Hippocampal formation (tissue), 2 donors: ENCODE data around the gene ZNF516.
A peak's percentile ranks its signal among the peaks of the same experiment; 100 is the strongest.

Experiments used
- DNase-seq, 2 donors: peaks; one replicate each; lab custom pipeline; 2025; lab: John Stamatoyannopoulos, UW

The ZNF516 gene

DNA sequence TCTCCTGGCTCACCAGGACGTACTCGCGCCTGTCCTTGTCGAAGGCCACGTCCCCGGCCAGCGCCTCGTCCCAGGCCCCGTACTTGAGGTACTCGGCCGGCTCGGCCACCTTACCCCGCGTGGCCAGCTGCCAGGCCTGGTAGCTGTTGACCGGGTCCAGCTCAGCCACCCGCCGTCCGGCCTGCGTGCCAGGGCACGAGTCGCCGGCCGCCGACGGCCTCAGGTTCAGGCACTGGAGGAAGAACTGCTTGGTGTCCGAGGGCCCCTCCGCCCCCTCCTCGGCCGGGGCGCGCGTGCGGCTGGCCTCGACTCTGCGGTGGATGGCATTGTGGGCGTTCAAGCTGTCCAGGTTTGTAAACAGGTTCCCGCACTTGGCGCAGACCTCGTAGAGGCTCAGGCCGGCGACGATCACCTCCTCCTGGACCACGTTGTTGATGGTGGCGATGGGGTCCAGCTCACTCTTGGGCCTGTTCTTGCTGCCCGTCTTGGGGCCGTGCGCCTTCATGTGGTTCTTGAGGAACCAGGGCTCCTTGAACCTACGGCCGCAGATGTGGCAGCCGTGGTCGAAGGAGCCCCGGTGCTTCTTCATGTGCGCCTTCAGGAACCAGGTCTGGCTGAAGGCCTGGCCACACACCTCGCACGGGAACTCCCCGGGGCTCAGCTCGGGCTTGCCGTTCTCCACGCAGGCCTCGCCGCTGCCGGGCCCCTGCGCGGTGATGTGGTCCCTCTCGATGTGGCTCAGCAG lies 53.2 kb downstream of the ZNF516 start:
- no peak for DNase-seq

DNA sequence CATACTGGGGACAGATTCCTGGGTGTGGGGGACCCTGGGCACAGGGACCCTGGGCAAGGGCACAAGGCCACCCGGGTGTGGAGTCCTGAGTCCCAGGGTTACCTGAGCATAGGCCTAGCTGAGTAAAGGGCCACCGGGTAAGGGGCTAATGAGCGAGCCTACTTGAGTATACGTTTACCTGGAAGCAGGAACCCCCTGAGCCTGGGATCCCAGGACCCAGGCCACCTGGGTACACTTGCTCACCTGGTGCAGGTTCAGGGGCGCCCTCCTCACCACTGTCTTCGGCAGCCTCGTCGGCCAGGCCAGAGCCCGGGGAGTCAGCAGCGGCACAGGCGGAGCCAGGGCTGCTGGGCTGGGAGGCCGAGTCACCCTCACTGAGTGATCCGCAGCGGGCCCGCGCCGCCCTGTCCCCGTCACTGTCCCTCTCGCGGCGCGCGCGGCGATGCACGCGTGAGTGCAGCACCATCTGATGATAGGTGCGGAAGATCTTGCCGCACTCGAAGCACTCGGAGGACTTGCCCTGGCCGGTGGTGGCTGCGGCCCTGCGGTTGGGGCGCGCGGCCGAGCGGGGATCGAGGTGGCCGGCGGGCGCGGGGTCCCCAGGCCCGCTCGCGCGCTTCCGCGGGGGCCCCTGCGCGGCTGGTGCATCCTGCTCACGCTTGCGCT lies 53.9 kb downstream of the ZNF516 start:
- no peak for DNase-seq

DNA sequence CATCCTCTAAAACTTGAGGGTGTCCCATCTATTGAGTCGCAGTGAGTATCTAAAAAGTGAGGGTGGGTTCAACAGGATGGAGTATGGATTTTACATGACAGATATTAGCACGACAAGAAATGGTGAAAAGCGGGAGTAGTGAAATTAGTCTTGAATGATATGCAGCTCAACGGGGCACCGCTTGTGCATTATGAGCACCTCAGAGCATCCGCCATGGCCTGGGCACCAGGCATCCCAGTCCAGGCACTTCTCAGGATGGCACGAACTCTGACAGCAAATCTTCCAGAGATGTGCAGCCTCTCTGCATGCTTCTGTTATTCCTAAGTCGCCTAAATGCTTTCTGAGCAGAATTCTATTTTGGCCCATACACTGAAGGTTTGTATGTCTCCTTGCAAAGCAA lies 57.1 kb downstream of the ZNF516 start:
- no peak for DNase-seq

DNA sequence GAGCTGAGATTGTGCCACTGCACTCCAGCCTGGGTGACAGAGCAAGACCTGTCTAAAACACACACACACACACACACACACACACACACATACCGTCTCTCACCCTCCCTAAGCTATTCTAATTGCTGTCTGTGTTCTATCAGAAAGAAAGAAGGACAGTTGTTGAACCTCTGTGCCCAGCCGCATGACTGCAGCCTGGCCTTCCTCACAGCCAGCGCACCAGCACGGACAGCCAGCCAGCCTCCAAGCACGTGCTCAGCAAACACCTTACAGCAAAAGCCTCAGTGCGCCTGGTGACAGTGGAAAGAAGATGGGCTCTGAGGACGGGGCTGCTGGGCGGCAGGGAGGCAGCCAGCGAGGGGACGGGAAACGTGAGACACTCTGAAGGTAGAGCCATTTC lies 58.0 kb downstream of the ZNF516 start:
- DNase-seq = no peak

DNA sequence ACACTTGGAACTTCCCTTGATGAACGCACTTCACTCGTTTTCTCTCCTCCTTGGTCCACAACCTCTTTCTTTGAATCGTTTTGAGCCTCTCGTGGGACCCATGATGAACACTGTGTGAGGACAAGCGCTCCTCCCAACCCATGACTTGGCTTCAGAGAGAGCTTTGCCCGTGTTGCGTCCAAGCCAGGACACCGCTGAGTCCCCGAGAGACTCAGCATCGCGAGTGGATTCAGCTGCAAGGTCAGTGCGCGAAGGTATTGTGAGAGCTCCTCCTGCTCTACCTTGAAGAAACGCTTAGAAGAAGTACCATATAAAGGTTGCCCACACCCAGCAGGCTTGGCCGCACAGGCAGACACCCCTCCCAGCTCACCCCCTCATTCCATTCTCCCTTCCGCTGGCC lies 58.7 kb downstream of the ZNF516 start:
- DNase-seq = no peak

DNA sequence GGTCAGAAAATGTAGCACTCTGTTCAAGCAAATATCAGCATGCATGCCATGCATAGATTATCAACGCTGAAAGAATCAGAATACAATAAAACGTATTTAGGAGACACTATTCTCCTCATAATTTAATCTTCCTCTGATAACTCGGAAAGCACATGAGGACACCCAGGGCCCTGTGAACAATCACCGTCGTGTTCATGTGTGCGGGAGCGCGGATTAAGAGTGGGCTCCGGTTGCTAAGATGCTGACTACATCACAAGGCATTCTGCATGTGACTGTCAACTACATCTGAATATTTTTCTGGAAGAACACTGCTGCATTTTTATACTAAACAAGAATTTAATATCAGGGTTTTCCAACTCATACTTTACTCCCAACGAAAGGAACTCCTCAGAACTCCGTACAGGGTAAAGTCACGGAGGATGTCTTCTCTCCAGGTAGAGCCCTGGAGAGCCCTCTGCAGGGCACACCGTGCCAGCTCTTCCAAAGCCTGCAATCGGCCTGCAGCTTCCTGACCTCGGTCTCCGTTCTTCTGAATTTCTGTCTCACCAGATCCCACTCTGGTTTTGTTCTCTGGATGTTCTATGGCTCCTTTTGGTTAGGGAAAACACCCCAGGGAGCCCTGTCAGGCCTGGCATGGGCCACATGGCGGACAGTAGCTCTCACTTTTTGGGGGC lies 59.6 kb downstream of the ZNF516 start:
- no peak for DNase-seq

DNA sequence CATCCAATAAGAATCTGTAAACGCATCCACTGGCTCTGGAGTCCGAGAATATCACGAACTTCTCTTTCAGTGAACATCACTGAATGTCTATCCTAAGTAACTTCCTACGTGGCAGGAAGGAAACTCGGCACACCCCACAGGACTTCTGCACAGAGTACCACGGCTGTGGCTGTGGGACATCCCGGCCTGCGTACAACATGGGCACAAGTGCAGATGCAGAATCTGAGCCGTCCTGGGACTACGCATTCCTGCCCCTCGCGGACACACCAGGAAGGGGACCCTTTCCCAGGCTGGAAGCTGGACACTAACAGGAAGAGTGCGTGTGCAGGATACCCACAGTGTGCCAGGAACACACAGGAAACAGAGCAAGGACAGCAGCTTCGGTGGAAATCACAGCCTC lies 60.6 kb downstream of the ZNF516 start:
- DNase-seq = no peak

DNA sequence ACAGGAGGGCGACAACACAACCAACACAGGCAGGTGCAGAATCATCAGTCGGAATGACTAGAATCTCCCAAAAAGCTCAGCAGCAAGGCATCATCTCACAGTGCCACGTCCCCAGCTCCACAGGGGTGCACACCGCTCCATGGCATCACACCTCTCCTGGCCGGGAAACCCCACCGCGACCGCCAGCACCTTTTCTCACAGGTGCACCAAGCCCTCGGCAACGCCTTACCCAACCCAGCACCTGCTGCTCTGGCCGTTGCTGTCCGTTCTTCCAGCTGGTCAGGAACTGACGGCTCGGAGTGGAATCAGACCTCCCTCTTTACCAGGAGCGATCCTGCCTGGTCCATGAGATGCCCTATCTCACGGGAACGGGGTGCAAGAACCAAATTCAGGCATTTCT lies 61.3 kb downstream of the ZNF516 start:
- no peak for DNase-seq

DNA sequence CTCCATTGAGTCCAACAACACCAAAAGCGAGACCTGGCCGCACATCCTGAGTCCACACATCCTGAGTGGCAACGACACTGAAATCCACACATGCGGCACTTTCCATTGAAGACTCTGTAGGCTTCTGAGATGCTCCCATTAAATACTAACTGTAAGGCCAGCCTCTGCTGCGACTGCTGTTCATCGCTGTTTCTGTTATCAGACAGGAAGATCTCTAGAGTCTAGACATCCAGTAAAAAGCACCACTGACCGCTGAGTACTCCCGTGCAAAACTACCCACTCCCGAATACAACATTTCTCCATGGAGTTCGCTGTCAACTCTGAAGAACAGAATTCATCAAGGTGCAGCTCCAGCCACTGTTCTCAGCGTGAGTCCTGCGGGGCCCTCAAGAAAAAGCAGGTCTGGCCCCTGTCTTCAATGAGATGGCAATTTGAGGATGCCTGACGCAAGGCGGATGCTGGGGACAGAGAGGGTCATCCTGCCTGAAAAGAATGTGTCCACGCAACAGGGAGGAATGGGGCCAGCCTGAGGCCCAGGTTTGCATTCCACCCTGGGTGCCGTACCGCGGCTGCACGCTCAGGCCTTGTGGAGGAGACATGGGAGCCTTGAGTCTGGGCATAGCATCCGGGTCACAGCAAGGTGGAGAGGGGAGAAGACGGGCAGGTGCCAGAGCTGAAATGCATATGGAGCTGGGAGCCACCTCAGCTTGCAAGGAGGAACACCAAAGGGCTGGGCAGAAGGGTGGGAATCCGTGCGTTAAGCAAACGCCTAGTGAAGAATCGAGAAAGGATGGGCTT lies 61.9 kb downstream of the ZNF516 start:
- no peak for DNase-seq

DNA sequence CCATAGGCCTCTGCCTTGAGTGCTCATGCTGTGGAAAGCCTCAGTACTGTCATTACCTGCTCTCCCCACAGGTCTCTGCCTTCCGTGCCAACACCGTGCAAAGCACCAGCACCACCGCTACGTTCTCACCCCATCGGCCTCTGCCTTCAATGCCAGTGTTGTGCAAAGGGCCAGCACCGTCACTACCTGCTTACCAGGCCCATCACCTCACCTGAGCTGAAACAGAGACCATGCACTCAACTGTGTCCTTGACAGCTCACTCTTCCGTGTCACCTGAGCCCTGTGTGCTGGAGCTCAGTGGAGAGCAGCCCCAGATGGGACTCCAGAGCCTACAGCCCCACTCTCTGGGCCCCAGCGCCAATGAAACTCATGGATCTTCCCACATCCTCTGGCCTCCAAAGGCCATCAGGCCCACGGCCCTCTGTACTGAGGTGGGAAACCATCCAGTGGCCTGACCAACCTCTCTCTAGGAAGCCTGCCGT lies 62.7 kb downstream of the ZNF516 start:
- DNase-seq = no peak

DNA sequence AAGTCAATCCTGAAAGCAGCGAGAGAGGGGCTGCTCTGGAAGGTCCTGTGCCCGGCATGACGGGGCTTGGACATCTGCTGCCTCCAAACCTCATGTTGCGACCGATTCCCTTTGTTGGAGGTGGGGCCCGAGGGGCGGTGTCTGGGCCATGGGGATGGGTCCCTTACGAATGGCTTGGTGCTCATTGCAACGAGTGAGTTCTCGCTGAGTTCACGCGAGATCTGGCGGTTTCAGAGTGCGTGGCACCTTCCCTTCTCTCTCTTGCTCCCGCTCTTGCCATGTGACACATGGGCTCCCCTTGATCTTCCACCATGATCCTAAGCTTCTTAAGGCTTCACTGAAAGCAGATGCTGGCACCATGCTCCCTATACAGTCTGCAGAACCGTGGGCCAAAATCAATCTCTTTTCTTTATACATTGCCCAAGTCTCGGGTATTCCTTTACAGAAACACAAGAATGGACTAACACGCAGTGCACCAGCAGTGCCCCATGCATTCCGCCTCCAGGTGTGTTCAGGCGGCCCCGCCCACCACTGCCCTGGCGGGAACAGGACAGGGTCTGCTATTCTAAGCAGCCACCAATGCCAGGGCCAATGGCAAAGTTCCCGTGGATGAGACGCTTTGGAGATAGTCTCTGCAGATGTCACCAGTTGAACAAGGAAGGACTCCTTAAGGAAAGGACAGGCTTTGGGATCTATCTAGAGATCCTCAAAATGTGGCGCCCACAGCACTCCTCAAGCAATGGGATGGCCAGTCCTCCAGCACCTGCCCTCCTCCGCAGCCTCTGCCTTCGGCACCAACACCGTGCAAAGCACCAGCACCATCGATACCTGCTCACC lies 63.4 kb downstream of the ZNF516 start:
- no peak for DNase-seq

DNA sequence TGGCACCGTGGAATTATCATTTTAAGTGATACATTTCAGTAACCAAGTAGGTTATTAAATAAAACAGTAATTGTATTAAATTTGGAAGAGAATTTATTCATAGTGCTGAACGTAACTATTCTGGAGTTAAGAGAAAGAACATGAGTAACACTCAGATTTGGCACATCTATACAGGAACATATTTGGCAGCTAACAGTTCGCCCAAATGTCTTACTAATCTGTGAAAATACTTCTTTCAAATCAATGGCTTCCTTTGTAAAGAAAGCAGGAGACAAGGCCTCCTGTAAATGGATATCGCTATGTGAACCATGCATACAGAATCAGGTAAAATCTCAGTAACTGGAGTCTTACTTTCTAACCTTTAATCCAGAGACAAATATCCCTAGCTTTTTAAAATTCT lies 64.4 kb downstream of the ZNF516 start:
- peak in 1 of 2 donors; percentile 33 for DNase-seq

DNA sequence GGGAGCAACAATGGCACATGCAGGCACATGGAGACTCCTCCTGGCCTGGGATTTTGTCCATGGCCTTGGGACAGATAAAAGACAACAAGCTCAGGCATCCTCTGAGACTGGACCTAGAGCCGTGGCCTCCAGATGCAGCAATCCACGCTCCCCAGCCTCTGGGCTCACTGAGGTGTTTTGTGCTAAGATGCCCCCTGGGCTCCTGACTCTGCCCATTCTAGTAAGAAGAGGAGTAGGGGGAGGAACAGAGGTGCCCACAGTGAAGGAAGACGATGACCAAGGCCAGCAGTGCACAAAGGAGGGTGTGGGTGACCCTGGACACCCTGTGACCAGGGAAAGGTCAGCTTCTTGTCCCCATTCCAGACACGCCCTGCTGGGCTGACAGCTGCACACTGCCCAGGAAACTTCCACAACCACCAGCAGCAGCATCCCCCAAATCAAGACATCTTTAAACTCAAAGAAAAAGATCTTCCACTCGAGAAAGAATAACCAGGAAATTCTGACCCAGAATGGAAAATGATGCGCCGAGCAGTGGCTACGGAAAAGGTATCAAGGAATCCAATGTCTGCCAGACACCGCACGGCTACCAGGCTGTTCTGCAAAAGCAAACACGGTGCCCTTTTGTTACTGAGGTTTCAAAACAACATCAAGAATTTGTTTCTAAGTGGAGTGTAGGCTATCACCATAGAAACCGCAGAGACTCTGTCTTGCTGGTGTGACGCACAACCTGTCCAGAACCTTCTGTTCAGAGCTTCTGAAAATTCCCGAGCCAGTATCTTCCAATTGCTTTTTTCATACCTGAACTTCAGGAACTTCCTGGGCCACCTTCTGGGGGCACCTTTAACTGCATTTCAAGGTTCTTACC lies 65.5 kb downstream of the ZNF516 start:
- no peak for DNase-seq

DNA sequence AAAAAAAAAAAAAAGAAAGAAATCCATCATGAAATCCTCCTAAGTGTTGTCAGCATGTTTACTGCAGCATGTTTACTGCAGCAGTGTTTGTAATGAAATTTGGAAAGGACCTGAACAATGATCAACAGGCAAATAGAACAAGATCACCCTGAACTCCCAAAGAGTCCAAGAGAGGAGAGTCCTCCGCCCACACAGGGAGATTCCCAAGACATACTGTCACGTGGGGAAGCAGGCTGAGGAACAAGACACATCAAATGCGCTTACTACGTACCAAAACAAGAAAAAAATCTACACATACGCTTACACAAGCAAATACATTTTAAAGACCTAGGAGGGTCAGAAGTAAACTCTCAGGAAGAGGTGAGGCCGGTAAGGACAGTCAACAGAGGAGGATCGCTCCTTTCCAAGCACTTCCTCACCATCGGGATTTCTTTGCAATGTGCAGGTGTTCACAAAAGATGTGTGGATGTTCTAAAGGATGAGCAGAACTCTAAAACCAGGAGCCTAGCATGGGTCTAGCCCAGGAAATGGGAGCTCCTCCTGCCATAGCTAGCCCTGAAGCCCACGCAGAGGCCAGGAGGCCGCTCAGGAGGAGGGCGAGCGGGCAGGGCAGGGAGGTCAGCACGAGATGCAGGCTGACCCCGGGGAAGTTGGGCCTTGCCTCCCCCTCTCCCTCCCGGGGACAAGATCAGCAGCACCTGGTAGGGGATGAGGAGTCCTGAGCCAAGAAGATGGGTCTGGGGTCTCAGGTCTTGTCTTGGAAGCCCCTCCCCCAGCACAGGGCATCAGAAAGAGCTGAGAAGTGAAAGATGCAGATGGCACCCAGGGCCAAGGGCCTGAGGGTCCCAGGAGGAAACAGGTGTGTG lies 66.4 kb downstream of the ZNF516 start:
- no peak for DNase-seq

DNA sequence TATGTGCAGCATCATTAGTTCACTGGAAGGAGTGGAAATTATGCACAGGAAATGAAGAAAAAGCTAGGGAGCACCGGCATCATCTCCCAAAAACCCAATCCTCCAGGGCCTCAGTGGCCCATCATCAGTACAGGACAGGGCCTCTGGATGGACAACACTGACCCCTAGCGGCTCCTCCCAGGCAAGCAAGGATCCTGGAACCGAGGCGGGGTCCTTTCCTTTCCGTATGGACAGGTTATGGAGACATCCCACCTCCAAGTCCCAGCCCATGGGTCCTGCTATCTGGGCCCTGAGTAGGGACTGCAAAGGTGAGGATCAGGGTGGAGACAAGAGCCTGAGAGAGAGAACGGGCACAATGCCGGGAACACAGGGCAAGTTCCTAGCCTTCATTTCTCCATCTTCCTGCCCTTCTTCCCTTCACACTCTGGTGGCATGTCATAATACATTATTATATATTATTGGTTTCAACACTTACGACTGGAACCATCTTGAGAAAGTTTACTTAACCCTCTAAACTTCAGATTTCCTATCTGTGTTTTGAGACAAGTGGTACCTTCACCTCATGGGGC lies 68.2 kb downstream of the ZNF516 start:
- DNase-seq = no peak

DNA sequence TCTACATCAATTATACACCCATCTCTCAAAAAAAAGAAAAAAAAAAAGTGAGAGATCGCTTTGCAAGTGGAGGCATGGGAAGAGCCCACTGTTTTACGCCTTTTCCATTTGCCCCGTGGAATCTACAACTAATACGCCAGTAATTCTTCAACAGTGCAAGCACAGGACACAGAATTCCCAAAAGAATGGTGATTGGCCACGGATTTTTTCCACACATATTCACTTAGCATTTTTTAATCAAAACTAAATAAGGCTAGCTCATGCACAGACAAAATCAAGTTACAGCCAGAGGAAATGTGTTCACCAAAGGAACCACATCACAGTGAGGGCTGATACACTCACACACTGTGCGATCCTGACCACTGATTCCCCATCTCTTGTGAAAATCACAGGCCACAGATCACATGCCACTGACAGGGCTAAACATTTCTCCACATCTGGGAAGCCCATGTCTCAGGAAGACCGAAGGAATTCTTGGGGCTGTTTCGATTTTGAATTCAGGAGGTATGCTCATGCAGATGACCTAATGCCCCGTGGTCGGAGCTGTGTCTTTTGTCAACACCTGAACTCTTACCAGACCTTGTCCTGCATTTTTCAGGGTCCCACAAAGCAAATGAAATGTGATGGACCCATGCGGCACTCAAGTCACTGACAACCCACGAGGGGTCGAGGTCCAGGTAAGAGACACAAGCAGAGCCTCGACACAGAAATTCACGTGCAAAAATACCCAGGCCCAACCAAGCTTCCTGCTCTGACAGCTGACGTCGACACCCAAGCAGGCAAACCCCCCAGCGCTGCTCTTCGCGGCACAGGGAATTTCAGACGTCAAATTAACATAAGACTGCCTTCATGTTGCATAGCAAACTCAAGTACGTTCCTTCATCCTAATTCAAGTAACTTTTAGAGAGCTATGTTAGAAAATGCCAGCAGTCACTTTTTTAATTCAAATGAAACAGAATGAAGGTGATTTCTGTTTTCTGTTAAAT lies 69.6 kb downstream of the ZNF516 start:
- no peak for DNase-seq

DNA sequence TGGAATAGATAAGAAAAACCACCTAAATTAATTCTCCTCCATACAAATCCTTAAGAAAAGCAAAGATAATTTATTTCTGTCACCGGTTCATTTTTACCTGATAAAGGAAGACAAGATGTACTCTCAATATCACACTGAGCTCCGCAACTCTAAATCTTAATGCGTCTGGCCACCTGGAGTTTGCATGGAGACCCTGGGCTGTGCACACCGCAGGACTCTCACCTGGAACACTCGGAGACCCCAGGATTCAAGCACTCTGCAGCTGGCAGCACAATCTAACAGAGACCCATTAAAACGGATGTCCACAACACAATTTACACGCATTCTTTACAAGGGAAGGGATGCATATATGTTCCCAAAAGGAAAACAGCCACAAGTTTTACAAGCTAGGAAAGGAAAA lies 72.2 kb downstream of the ZNF516 start:
- no peak for DNase-seq

DNA sequence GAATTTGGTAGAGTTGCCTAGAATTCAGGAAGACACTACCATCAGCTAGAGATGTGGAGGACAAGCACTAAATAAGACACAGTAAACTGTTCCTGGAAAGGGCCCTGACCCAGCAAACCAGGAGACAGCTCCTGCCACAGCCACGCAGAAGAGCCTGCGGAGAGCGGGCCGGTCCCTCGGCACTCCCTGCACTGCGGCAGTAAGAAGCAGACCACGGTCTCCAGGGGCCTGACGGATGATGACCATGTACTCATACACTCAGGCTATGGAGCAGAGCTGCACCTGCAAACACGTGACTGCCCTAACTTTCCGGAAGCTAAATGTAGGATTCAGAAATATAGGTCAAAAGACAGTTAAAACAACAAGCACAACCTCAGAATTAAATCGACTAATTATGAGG lies 72.9 kb downstream of the ZNF516 start:
- no peak for DNase-seq
